Skeletal muscle cell (primary cell): ENCODE data around the gene NCBP2L.

Experiments
- DNase-seq: peaks from one replicate; pipeline ENCODE4 v3.0.0-alpha.2; 2010; ENCODE audit warnings: low read depth
- H3K4me3 ChIP-seq: 2 replicates; pipeline ENCODE4 v1.5.1; 2011; ENCODE audit warnings: low read depth, mild to moderate bottlenecking, control low read depth, low read length, moderate library complexity

NCBP2L gene

DNA sequence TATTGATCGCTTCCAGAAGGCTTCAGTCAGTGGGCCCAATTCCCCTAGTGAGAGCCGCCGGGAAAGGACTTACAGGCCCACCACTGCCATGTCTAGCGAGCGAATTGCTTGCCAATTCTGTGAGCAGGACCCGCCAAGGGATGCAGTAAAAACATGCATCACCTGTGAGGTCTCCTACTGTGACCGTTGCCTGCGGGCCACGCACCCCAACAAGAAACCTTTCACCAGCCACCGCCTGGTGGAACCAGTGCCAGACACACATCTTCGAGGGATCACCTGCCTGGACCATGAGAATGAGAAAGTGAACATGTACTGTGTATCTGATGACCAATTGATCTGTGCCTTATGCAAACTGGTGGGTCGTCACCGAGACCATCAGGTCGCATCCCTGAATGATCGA, 63.4 kb downstream of the NCBP2L start:
- no peak overlapping the region for H3K4me3 ChIP-seq
- no peak for DNase-seq

DNA sequence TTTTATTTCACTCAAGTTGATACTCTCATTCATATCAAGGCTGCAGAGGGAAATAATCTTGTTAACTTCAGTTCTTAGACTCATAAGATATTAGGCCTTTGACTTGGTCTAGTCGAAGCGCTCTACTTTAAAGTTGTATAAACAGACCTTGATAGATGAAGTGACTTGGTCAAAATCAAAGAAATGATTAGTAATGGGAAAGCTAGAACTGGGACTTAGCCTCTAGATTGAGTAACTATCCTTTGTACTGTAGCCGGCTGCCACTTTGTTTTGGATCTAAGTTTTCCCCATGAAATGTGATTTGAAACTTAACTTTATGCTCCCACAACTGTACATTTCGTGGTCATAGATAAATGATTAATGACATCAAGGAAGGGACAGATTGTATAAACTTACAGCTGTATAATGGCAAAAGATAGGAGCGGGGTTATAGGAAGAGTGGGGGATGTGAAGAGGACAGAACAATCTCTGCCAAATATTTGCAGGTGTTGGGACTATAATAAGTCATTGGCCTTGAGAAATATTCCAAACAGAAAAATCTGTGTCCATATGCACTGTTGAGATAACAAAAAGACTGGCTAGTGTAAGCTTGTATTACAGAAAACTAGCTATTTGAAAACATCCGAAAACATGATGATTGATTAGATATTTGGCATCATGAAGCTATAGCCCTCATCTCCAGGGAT, 65.3 kb downstream of the NCBP2L start:
- H3K4me3 ChIP-seq: no peak overlapping the region
- DNase-seq: no peak
